Loucy (cell line): ENCODE measurements around the gene ZNF519.

Source experiments
- H2AFZ ChIP-seq: fragments of 200-600 bp; sonication (generic); 2 replicates; pipeline ENCODE4 v1.6.0; 2016; ENCODE audit warnings: antibody characterized with exemption, mild to moderate bottlenecking, low read length, moderate library complexity
- H3F3A ChIP-seq: fragments of 200-600 bp; 2 replicates; pipeline ENCODE4 v1.6.0; 2016; ENCODE audit warnings: antibody characterized with exemption, low read depth, mild to moderate bottlenecking
- H3K27me3 ChIP-seq: fragments of 200-600 bp; sonication (generic); 2 replicates; pipeline ENCODE4 v1.6.1; 2014; ENCODE audit warnings: low read length, mild to moderate bottlenecking; ENCODE audit not compliant: insufficient read depth, poor library complexity, severe bottlenecking
- H3K36me3 ChIP-seq: fragments of 200-600 bp; sonication (generic); 2 replicates; pipeline ENCODE4 v1.6.1; 2016; ENCODE audit warnings: low read length; ENCODE audit not compliant: insufficient read depth
- H3K4me1 ChIP-seq: fragments of 200-600 bp; sonication (generic); 2 replicates; pipeline ENCODE4 v1.5.1; 2014; ENCODE audit warnings: low read length, mild to moderate bottlenecking; ENCODE audit not compliant: insufficient read depth, poor library complexity, severe bottlenecking
- H3K4me2 ChIP-seq: fragments of 200-600 bp; sonication (generic); 2 replicates; pipeline ENCODE4 v1.6.0; 2014; ENCODE audit warnings: antibody characterized with exemption, low read length, low read depth, mild to moderate bottlenecking; ENCODE audit not compliant: poor library complexity, severe bottlenecking
- H3K4me3 ChIP-seq: fragments of 200-600 bp; sonication (generic); 2 replicates; pipeline ENCODE4 v1.5.1; 2014; ENCODE audit warnings: low read length, mild to moderate bottlenecking, mixed read lengths; ENCODE audit not compliant: poor library complexity, severe bottlenecking
- H3K79me2 ChIP-seq: fragments of 200-600 bp; sonication (generic); 2 replicates; pipeline ENCODE4 v1.6.1; 2014; ENCODE audit warnings: low read length; ENCODE audit not compliant: insufficient read depth
- H3K9ac ChIP-seq: fragments of 200-600 bp; sonication (generic); 2 replicates; pipeline ENCODE4 v1.6.0; 2014; ENCODE audit warnings: mild to moderate bottlenecking, low read depth, low read length, moderate library complexity; ENCODE audit not compliant: poor library complexity, severe bottlenecking
- H3K9me2 ChIP-seq: fragments of 200-600 bp; sonication (generic); replicated peaks from 2 replicates; pipeline ENCODE4 v1.6.1; 2016; ENCODE audit warnings: low read depth, low read length, mixed read lengths
- H3K9me3 ChIP-seq: fragments of 200-600 bp; sonication (generic); 2 replicates; pipeline ENCODE4 v1.6.1; 2014; ENCODE audit warnings: mild to moderate bottlenecking, antibody characterized with exemption, low read length, low read depth; ENCODE audit not compliant: insufficient read depth
- H4K20me1 ChIP-seq: fragments of 200-600 bp; sonication (generic); 2 replicates; pipeline ENCODE4 v1.6.0; 2014; ENCODE audit warnings: antibody characterized with exemption, low read length, mild to moderate bottlenecking; ENCODE audit not compliant: insufficient read depth, poor library complexity, severe bottlenecking
- CTCF ChIP-seq: fragments of 200-600 bp; sonication (generic); conservative IDR thresholded peaks from 2 replicates; pipeline ENCODE4 v1.5.1; 2014; ENCODE audit warnings: mild to moderate bottlenecking, antibody characterized with exemption, low read length
- EZH2phosphoT487 ChIP-seq: fragments of 200-600 bp; IDR thresholded peaks from 2 replicates; pipeline ENCODE4 v1.6.1; 2018; ENCODE audit warnings: antibody characterized with exemption, mild to moderate bottlenecking, moderate library complexity, borderline replicate concordance

ZNF519 gene

GRCh38 chr18:14124689-14125088 lies 7.5 kb downstream of the ZNF519 start:
- H4K20me1 ChIP-seq, result peaks cover 44% of the 10 kb centered on the region
- no peaks in the 10 kb centered on the region for H3F3A ChIP-seq
- no peak overlapping the region for H2AFZ ChIP-seq
- H3K79me2 ChIP-seq, result peaks cover 93% of the 10 kb centered on the region
- peaks cover 16% of the 10 kb centered on the region for H3K36me3 ChIP-seq
- TF ChIP-seq CTCF, result no peak
- TF ChIP-seq EZH2phosphoT487, result no peak
- H3K9me3 ChIP-seq, result no peaks in the 10 kb centered on the region
- H3K4me1 ChIP-seq, result peaks cover 28% of the 10 kb centered on the region
- no peak overlapping the region for H3K9ac ChIP-seq
- H3K4me2 ChIP-seq, result peak overlapping the region; percentile 41
- no peaks in the 10 kb centered on the region for H3K9me2 ChIP-seq
- no peaks in the 10 kb centered on the region for H3K27me3 ChIP-seq
- H3K4me3 ChIP-seq, result peak overlapping the region; percentile 3

GRCh38 chr18:14122097-14122496 lies 10.1 kb downstream of the ZNF519 start:
- Histone ChIP-seq H3K79me2 (peaks cover 93% of the 10 kb centered on the region), H3K36me3 (peaks cover 26% of the 10 kb centered on the region), H3K9ac (no peak overlapping the region)

GRCh38 chr18:14120926-14121325 lies 11.3 kb downstream of the ZNF519 start:
- peaks cover 17% of the 10 kb centered on the region for H3K4me1 ChIP-seq
- no peaks in the 10 kb centered on the region for H3K9me2 ChIP-seq
- H3F3A ChIP-seq, result no peaks in the 10 kb centered on the region
- peaks cover 93% of the 10 kb centered on the region for H3K79me2 ChIP-seq
- TF ChIP-seq EZH2phosphoT487 (no peak), CTCF (no peak)
- H2AFZ ChIP-seq, result no peak overlapping the region
- H3K9me3 ChIP-seq, result no peaks in the 10 kb centered on the region
- H3K36me3 ChIP-seq, result peaks cover 29% of the 10 kb centered on the region
- H3K9ac ChIP-seq, result no peak overlapping the region
- peak overlapping the region; percentile 61 for H3K4me2 ChIP-seq
- peaks cover 45% of the 10 kb centered on the region for H4K20me1 ChIP-seq
- no peak overlapping the region for H3K4me3 ChIP-seq
- H3K27me3 ChIP-seq, result no peaks in the 10 kb centered on the region

More at GRCh38 chr18:14122097-14122496, 10.1 kb downstream of the ZNF519 start:
- no peak overlapping the region for H2AFZ ChIP-seq
- H4K20me1 ChIP-seq, result peaks cover 45% of the 10 kb centered on the region
- no peaks in the 10 kb centered on the region for H3F3A ChIP-seq
- H3K9me3 ChIP-seq, result no peaks in the 10 kb centered on the region
- no peaks in the 10 kb centered on the region for H3K9me2 ChIP-seq
- peaks cover 17% of the 10 kb centered on the region for H3K4me1 ChIP-seq
- no peaks in the 10 kb centered on the region for H3K27me3 ChIP-seq
- TF ChIP-seq CTCF (no peak), EZH2phosphoT487 (no peak)
- H3K4me3 ChIP-seq, result no peak overlapping the region
- peak overlapping the region; percentile 61 for H3K4me2 ChIP-seq
